Measurements from ENCODE around the gene PRKCG.

GRCh38 chr19:53917356-53917755 is 35.4 kb downstream of the PRKCG start:
- no peak for TF ChIP-seq EZH2 (IDR thresholded peaks at IDR 0.05; ENCODE audit: insufficient read depth, poor library complexity, severe bottlenecking)
- TF ChIP-seq EZH2phosphoT487 (IDR thresholded peaks at IDR 0.05; ENCODE audit: insufficient read depth, low read depth): no peak

All from GM23248 (cell line).